Spinal cord (tissue), 10 donors: ENCODE results near the gene IKZF1. TPM values are rescaled to one million over a fixed set of nuclear protein-coding genes. Genes with fewer than 3 reads are reported as not detected.
A peak's percentile ranks its signal among the peaks of the same experiment; 100 is the strongest.

Experiments used
- DNase-seq, 6 donors: peaks; one replicate each; pipeline versions ENCODE4 v3.0.0 to v3.0.0-alpha.2; 2013 to 2015; ENCODE audit warnings: low spot score in 6 of 6, low read depth in 4 of 6
- H3K27ac ChIP-seq: one replicate; pipeline ENCODE4 v1.5.1; 2013; ENCODE audit warnings: low read depth, low read length, control low read depth
- H3K27me3 ChIP-seq: one replicate; pipeline ENCODE4 v1.6.1; 2013; ENCODE audit warnings: low read length; ENCODE audit not compliant: control insufficient read depth, insufficient read depth
- H3K36me3 ChIP-seq: one replicate; pipeline ENCODE4 v1.6.1; 2013; ENCODE audit warnings: low read length; ENCODE audit not compliant: control insufficient read depth, insufficient read depth
- H3K4me1 ChIP-seq: one replicate; pipeline ENCODE4 v1.6.1; 2013; ENCODE audit warnings: low read length; ENCODE audit not compliant: control insufficient read depth, insufficient read depth
- H3K4me3 ChIP-seq: one replicate; pipeline ENCODE4 v1.5.1; 2013; ENCODE audit warnings: low read depth, low read length, control low read depth
- H3K9me3 ChIP-seq: one replicate; pipeline ENCODE4 v1.6.1; 2013; ENCODE audit warnings: low read length; ENCODE audit not compliant: control insufficient read depth, insufficient read depth
- WGBS: methylation state at CpG from one replicate; pipeline ENCODE4 v1.1.5; 2013; ENCODE audit warnings: missing lambda C conversion rate; ENCODE audit not compliant: insufficient coverage; 5-methylcytosine and 5-hydroxymethylcytosine counted together
- polyA plus RNA-seq, 2 donors: library from polyadenylated mRNA; unstranded; fragments of 120-200 nt; gene quantifications; one replicate each; pipeline ENCODE4 v1.2.1, GENCODE V29; 2013; ENCODE audit not compliant: insufficient read length in 2 of 2
- total RNA-seq, 2 donors: library from RNA; depleted of rRNA in 1 of 2; stranded (reverse); fragments of 120-200 nt in 1 of 2; fragments of >200 nt in 1 of 2; gene quantifications; one replicate each; pipeline versions ENCODE4 v1.2.3 to v1.2.4, GENCODE V29; 2013 to 2014
- donor health status: healthy.

The IKZF1 gene
- total and polyA plus RNA-seq, 4 donors, result 2.9 to 9.0 (median 4.7) TPM

DNA sequence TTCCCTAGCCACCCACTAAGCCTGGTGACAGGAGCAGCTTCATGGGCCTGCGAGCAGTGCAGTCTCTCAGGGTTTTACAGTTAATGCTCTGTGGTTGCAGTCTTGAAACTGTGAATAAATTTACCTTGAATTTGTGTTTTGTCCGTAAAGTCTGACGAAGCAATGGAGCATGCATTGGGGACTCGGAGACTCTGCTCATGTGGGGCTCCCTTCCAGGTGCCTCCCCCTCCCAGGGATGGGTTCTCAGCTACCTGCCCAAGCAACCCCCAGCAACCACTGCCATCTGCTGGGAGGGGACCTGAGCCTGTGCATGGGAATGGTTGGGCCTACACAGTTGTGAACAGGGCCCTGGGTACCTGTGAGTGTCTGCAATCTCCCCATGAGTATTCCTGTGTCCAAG lies 36.3 kb upstream of the IKZF1 start:
- Histone ChIP-seq H3K9me3 (no peaks in the 10 kb centered on the region), H3K36me3 (no peaks in the 10 kb centered on the region), H3K4me1 (peaks cover 3% of the 10 kb centered on the region), H3K27me3 (no peaks in the 10 kb centered on the region), H3K27ac (no peak overlapping the region), H3K4me3 (no peak overlapping the region)
- WGBS, result no CpG with 5 or more reads among the region's 4 CpGs
- DNase-seq, result no peak

DNA sequence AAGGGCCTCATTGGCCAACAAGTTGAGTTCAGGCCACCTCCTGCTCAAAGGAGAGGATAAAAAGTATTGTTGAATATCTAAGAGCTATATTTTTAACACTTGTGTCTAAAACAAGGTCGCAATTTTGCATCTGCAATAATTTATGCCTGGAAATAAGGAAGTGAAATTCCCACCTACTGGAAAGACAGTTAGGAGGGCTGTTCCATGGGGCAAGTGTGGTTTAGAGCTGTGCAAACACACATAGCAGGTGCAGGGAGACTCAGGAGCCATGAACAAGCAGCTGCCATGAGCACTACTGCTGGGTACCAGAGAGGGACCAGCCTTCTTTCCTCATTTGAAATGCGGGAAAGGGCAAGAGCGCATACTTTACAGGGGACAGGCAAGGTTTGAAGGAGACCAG lies 35.5 kb upstream of the IKZF1 start:
- H3K36me3 ChIP-seq, result no peaks in the 10 kb centered on the region
- 100% methylated on average over 1 of the region's 3 CpGs for WGBS

DNA sequence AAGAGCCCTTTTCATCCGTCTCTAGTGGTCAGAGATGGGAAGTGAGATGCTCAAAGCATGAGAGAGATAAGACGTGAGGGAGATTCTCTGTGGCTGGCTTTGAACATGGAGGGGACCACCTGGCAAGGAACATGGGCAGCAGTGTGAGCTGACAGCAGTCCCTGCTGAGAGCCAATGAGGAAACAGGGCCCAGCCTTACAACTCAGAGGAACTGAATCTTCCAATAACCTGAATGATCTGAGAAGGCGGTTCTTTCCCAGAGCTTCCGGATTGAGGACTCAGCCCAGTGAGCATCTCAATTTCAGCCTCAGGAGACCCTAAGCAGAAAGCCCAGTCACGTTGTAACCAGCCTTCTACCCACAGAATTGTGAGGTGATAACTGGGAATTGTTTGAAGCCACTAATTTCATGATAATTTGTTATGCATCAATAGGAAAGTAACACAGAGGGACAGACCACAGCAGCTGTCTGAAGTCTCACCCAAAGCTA lies 33.9 kb upstream of the IKZF1 start:
- Histone ChIP-seq H3K27me3 (no peaks in the 10 kb centered on the region), H3K4me1 (peaks cover 3% of the 10 kb centered on the region), H3K36me3 (no peaks in the 10 kb centered on the region), H3K27ac (no peak overlapping the region), H3K4me3 (no peak overlapping the region), H3K9me3 (no peaks in the 10 kb centered on the region)
- 87% methylated on average over 3 of the region's 5 CpGs for WGBS
- no peak for DNase-seq

More for the DNA sequence above, 35.5 kb upstream of the IKZF1 start:
- no peak for DNase-seq
- H3K4me1 ChIP-seq, result peaks cover 3% of the 10 kb centered on the region
- H3K4me3 ChIP-seq, result no peak overlapping the region
- H3K9me3 ChIP-seq, result no peaks in the 10 kb centered on the region
- H3K27me3 ChIP-seq, result no peaks in the 10 kb centered on the region
- H3K27ac ChIP-seq, result no peak overlapping the region

DNA sequence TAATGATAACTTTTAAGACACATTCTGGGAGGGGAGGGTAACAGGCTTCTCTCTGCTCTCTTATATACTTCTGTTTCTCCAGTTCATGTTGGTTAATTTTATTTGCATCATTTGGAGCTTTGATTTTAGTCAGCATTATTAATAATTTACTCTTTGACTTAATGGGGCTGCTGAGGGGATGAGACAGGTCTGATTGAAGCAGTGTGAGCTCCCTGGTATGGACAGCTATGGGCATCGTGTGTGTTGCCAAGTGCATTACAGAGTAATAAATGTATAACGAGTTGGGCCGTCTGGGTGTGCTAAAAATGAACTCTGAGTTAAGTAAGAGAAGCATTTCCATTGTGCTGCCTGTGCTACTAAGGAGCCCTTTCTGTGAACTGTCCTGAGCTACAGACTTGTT lies 31.7 kb upstream of the IKZF1 start:
- H3K36me3 ChIP-seq, result no peaks in the 10 kb centered on the region
- no peaks in the 10 kb centered on the region for H3K9me3 ChIP-seq
- no peaks in the 10 kb centered on the region for H3K27me3 ChIP-seq
- DNase-seq, result peak in 1 of 6 donors; percentile 45
- no peaks in the 10 kb centered on the region for H3K4me1 ChIP-seq
- H3K4me3 ChIP-seq, result no peak overlapping the region
- 57% methylated on average over 3 of the region's 3 CpGs for WGBS
- no peak overlapping the region for H3K27ac ChIP-seq

DNA sequence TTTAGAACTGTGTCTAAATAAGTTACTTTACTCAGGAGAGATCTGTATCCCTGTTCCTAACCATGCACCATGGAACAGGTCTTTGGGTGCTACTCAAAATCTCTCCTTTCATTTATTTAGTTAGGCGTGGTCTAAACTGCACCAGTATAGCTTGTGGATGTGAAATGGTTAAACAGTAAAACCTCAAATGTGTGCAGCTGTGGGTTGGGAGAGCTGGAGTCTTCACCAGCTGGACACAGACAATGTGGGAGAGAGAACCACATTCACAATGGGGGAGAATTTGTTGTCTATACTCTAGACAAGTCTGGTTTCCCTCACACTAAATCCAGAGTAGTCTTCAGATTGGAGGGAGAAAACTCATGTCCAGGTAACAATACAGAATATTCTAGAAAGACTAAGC lies 31.2 kb upstream of the IKZF1 start:
- WGBS, result no CpG with 5 or more reads among the region's 1 CpG

DNA sequence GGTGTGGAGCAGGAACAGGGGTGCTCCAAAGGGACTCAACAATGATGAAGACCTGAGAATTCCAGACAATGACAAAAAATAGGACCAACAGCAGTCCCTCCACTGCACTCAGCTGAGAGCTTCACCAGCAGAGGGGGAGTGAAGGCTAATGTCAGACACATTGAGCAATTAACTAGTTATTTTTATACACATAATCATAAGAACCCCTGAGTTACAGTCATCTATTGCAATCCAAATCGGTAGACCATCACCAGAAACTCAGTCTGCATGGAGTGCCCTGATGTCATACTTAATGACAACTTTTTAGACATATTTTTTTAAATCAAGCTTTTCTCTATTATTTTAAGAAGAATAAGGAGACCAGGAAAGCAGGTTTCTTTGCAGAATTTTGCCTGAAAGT lies 30.6 kb upstream of the IKZF1 start:
- Histone ChIP-seq H3K4me1 (no peaks in the 10 kb centered on the region), H3K4me3 (no peak overlapping the region), H3K9me3 (no peaks in the 10 kb centered on the region), H3K27ac (no peak overlapping the region), H3K36me3 (no peaks in the 10 kb centered on the region), H3K27me3 (no peaks in the 10 kb centered on the region)
- no peak for DNase-seq
- no CpG with 5 or more reads among the region's 1 CpG for WGBS

More for the DNA sequence above, 31.2 kb upstream of the IKZF1 start:
- Histone ChIP-seq H3K4me3 (no peak overlapping the region), H3K4me1 (no peaks in the 10 kb centered on the region), H3K27me3 (no peaks in the 10 kb centered on the region), H3K36me3 (no peaks in the 10 kb centered on the region), H3K9me3 (no peaks in the 10 kb centered on the region), H3K27ac (no peak overlapping the region)
- no peak for DNase-seq

DNA sequence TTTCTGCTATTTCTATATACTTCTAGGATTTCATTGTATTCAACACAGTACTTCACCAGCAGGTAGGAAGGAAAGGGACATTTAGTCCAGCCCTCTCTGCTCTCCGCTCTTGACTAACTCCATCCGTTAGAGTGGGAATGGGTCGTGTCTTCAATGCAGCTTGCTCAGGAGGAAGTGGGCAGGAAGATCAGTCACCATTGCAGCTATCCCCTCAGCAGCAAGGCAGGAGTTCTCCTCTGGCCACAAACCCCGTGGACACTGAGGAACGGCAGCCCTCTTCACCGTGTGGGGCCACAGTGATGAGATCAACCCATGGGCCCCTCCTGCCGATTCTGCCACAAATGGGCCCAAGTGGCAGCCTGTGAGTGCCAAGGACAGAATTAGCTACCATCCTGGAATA lies 30.2 kb upstream of the IKZF1 start:
- Histone ChIP-seq H3K36me3 (no peaks in the 10 kb centered on the region), H3K4me3 (no peak overlapping the region), H3K9me3 (no peaks in the 10 kb centered on the region), H3K27me3 (no peaks in the 10 kb centered on the region), H3K27ac (no peak overlapping the region), H3K4me1 (no peaks in the 10 kb centered on the region)
- 85% methylated on average over 7 of the region's 7 CpGs for WGBS
- no peak for DNase-seq

DNA sequence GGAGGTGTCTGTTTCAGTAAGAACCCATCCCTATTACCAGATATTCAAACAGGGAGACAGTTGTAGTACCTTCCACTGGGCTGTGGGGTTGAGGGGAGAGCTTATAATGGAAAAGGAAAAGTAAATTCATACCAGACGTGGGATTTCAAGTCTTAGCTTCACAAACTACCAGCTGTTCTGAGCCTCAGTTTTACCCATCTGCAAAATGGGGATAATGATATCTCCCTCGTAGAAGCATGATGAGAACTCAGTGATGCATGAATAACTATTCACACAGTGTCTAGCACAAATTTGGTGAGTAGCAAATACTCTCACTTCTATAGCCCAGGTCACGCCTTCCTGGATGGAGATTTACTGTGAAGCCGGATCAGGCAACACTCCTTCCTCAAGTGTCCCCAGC lies 29.1 kb upstream of the IKZF1 start:
- Histone ChIP-seq H3K4me1 (no peaks in the 10 kb centered on the region), H3K4me3 (no peak overlapping the region), H3K27ac (no peak overlapping the region), H3K27me3 (no peaks in the 10 kb centered on the region), H3K36me3 (no peaks in the 10 kb centered on the region), H3K9me3 (no peaks in the 10 kb centered on the region)
- no peak for DNase-seq
- WGBS, result 78% methylated on average over 3 of the region's 4 CpGs

DNA sequence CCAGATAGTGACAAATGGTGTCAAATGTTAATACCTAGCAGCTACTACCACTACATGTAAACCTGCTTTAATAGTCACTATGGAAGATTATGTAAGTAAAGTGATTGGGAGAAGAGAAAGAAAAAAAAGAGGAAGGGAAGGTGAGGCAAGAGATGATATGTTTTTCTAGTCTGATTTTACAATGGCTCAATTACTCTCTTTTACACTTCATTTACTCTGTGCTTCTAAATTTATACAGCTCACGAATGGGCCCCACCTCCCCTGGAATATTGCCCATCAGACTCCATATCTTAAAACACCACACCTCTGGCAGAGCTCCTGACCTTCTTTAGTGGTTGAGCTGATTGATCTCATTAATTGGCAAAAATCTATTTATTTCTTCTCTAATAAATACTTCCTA lies 28.0 kb upstream of the IKZF1 start:
- DNase-seq, result no peak
- H3K4me1 ChIP-seq, result no peaks in the 10 kb centered on the region
- no peaks in the 10 kb centered on the region for H3K36me3 ChIP-seq
- H3K27ac ChIP-seq, result no peak overlapping the region
- H3K9me3 ChIP-seq, result no peaks in the 10 kb centered on the region
- no peak overlapping the region for H3K4me3 ChIP-seq
- no peaks in the 10 kb centered on the region for H3K27me3 ChIP-seq
- 57% methylated on average over 1 of the region's 1 CpG for WGBS

DNA sequence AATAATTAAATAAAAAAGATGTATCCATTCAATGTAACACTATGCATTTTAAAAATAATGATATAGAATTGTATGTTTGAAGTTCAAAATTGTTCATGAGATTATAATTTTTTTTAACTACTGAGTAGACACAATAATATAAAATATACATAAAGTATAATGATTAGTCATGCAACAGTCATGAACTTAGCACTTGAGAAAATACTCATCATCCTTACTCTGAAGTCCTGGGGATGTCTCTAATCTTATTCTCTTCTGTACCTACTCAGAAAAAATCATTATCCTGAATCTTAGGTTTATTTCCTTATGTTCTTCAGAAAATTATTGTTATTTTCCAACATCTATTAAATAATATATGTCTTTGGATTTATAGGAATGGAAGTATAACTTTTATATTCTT lies 26.4 kb upstream of the IKZF1 start:
- Histone ChIP-seq H3K4me3 (no peak overlapping the region), H3K9me3 (no peaks in the 10 kb centered on the region), H3K27me3 (no peaks in the 10 kb centered on the region), H3K27ac (no peak overlapping the region), H3K4me1 (no peaks in the 10 kb centered on the region), H3K36me3 (no peaks in the 10 kb centered on the region)
- no peak for DNase-seq
